ENCODE data around the gene PSD2.

- no peak for TF ChIP-seq EZH2phosphoT487 (IDR thresholded peaks at IDR 0.05; ENCODE audit: insufficient read depth, low read depth)
- no peak for TF ChIP-seq EZH2 (IDR thresholded peaks at IDR 0.05; ENCODE audit: insufficient read depth, poor library complexity, severe bottlenecking)
These were observed 92.8 kb downstream of the PSD2 start for GRCh38 chr5:139888370-139888769.

All from GM23248 (cell line).